ENCODE results near the gene FAM78A.

The FAM78A gene

GRCh38 chr9:131298341-131298740 lies 22.0 kb upstream of the FAM78A start:
- H3K4me2 ChIP-seq (ENCODE audit: low read depth, low read length, poor library complexity, severe bottlenecking), result no peak overlapping the region
- no peaks in the 10 kb centered on the region for H3K27me3 ChIP-seq (ENCODE audit: insufficient read depth, low read length, poor library complexity, severe bottlenecking)
- no peaks in the 10 kb centered on the region for H4K20me1 ChIP-seq (ENCODE audit: insufficient read depth, low read length, poor library complexity, severe bottlenecking)
- no peaks in the 10 kb centered on the region for H3K9me2 ChIP-seq (replicated peaks; ENCODE audit: low read depth, low read length)
- TF ChIP-seq EZH2phosphoT487 (IDR thresholded peaks at IDR 0.05; ENCODE audit: borderline replicate concordance), result no peak
- TF ChIP-seq CTCF (conservative IDR thresholded peaks at IDR 0.05; ENCODE audit: low read length), result no peak
- H3F3A ChIP-seq (ENCODE audit: low read depth), result no peaks in the 10 kb centered on the region
- H2AFZ ChIP-seq (ENCODE audit: low read length), result no peak overlapping the region
- H3K36me3 ChIP-seq (ENCODE audit: insufficient read depth, low read length), result no peaks in the 10 kb centered on the region
- H3K4me3 ChIP-seq (ENCODE audit: low read length, poor library complexity, severe bottlenecking), result no peak overlapping the region
- no peaks in the 10 kb centered on the region for H3K79me2 ChIP-seq (ENCODE audit: insufficient read depth, low read length)
- no peak overlapping the region for H3K9ac ChIP-seq (ENCODE audit: low read depth, low read length, poor library complexity, severe bottlenecking)
- no peaks in the 10 kb centered on the region for H3K9me3 ChIP-seq (ENCODE audit: insufficient read depth, low read depth, low read length)
- H3K4me1 ChIP-seq (ENCODE audit: insufficient read depth, low read length, poor library complexity, severe bottlenecking), result no peaks in the 10 kb centered on the region

- no peaks in the 10 kb centered on the region for H3K27me3 ChIP-seq (ENCODE audit: insufficient read depth, low read length, poor library complexity, severe bottlenecking)
- no peaks in the 10 kb centered on the region for H3K9me2 ChIP-seq (replicated peaks; ENCODE audit: low read depth, low read length)
- H3K79me2 ChIP-seq (ENCODE audit: insufficient read depth, low read length), result no peaks in the 10 kb centered on the region
- no peak overlapping the region for H3K9ac ChIP-seq (ENCODE audit: low read depth, low read length, poor library complexity, severe bottlenecking)
- no peaks in the 10 kb centered on the region for H3F3A ChIP-seq (ENCODE audit: low read depth)
- no peak for TF ChIP-seq CTCF (conservative IDR thresholded peaks at IDR 0.05; ENCODE audit: low read length)
- TF ChIP-seq EZH2phosphoT487 (IDR thresholded peaks at IDR 0.05; ENCODE audit: borderline replicate concordance), result no peak
- H4K20me1 ChIP-seq (ENCODE audit: insufficient read depth, low read length, poor library complexity, severe bottlenecking), result no peaks in the 10 kb centered on the region
- H2AFZ ChIP-seq (ENCODE audit: low read length), result no peak overlapping the region
- H3K4me1 ChIP-seq (ENCODE audit: insufficient read depth, low read length, poor library complexity, severe bottlenecking), result no peaks in the 10 kb centered on the region
- H3K36me3 ChIP-seq (ENCODE audit: insufficient read depth, low read length), result no peaks in the 10 kb centered on the region
- H3K4me3 ChIP-seq (ENCODE audit: low read length, poor library complexity, severe bottlenecking), result no peak overlapping the region
- H3K4me2 ChIP-seq (ENCODE audit: low read depth, low read length, poor library complexity, severe bottlenecking), result no peak overlapping the region
- H3K9me3 ChIP-seq (ENCODE audit: insufficient read depth, low read depth, low read length), result no peaks in the 10 kb centered on the region
These were observed 21.6 kb upstream of the FAM78A start for GRCh38 chr9:131297903-131298302.

GRCh38 chr9:131296906-131297500 lies 20.7 kb upstream of the FAM78A start:
- no peaks in the 10 kb centered on the region for H3K9me3 ChIP-seq (ENCODE audit: insufficient read depth, low read depth, low read length)
- no peaks in the 10 kb centered on the region for H3K36me3 ChIP-seq (ENCODE audit: insufficient read depth, low read length)
- H3K9ac ChIP-seq (ENCODE audit: low read depth, low read length, poor library complexity, severe bottlenecking), result no peak overlapping the region
- no peaks in the 10 kb centered on the region for H3K9me2 ChIP-seq (replicated peaks; ENCODE audit: low read depth, low read length)
- H3K79me2 ChIP-seq (ENCODE audit: insufficient read depth, low read length), result no peaks in the 10 kb centered on the region
- H3K27me3 ChIP-seq (ENCODE audit: insufficient read depth, low read length, poor library complexity, severe bottlenecking), result no peaks in the 10 kb centered on the region
- H3K4me1 ChIP-seq (ENCODE audit: insufficient read depth, low read length, poor library complexity, severe bottlenecking), result no peaks in the 10 kb centered on the region
- no peak overlapping the region for H3K4me3 ChIP-seq (ENCODE audit: low read length, poor library complexity, severe bottlenecking)
- no peaks in the 10 kb centered on the region for H3F3A ChIP-seq (ENCODE audit: low read depth)
- no peak for TF ChIP-seq EZH2phosphoT487 (IDR thresholded peaks at IDR 0.05; ENCODE audit: borderline replicate concordance)
- no peak for TF ChIP-seq CTCF (conservative IDR thresholded peaks at IDR 0.05; ENCODE audit: low read length)
- no peaks in the 10 kb centered on the region for H4K20me1 ChIP-seq (ENCODE audit: insufficient read depth, low read length, poor library complexity, severe bottlenecking)
- no peak overlapping the region for H2AFZ ChIP-seq (ENCODE audit: low read length)
- no peak overlapping the region for H3K4me2 ChIP-seq (ENCODE audit: low read depth, low read length, poor library complexity, severe bottlenecking)
